KOPT-K1 (cell line): ENCODE data around the gene ESM1.
"Not testable (repeated sequence)": the region's sequence is repeated elsewhere in the genome, so short reads cannot be mapped to it uniquely, and the experiment has no call there.

Experiments
- H3K27ac ChIP-seq: fragments of 200-600 bp; sonication (generic); 2 replicates; pipeline ENCODE4 v1.5.1; 2016; ENCODE audit warnings: antibody characterized with exemption, mild to moderate bottlenecking, low read depth, low read length; ENCODE audit not compliant: poor library complexity, severe bottlenecking
- H3K36me3 ChIP-seq: fragments of 200-600 bp; sonication (generic); 2 replicates; pipeline ENCODE4 v1.5.1; 2017; ENCODE audit warnings: antibody characterized with exemption, mild to moderate bottlenecking, low read length, moderate library complexity; ENCODE audit not compliant: insufficient read depth
- H3K9me3 ChIP-seq: fragments of 200-600 bp; sonication (generic); 2 replicates; pipeline ENCODE4 v1.5.1; 2017; ENCODE audit warnings: antibody characterized with exemption, low read length, mild to moderate bottlenecking; ENCODE audit not compliant: insufficient read depth, poor library complexity, severe bottlenecking

ESM1 gene

GRCh38 chr5:54985301-54986268, at the start of gene ESM1:
TSS of gene ESM1 (minus strand) at chr5:54985593. CDS start at chr5:54985517, 76 bp downstream.
- H3K27ac ChIP-seq = no peak within 1 kb of the TSS

GRCh38 chr5:55033568-55033967, 48.2 kb upstream of the ESM1 start:
- peaks cover 5% of the 10 kb centered on the region for H3K9me3 ChIP-seq
- no peak overlapping the region for H3K27ac ChIP-seq
- H3K36me3 ChIP-seq = no peaks in the 10 kb centered on the region

More at GRCh38 chr5:54985301-54986268, at the start of gene ESM1:
- no peaks in the 10 kb centered on the region for H3K36me3 ChIP-seq
- no peaks in the 10 kb centered on the region for H3K9me3 ChIP-seq

DNA sequence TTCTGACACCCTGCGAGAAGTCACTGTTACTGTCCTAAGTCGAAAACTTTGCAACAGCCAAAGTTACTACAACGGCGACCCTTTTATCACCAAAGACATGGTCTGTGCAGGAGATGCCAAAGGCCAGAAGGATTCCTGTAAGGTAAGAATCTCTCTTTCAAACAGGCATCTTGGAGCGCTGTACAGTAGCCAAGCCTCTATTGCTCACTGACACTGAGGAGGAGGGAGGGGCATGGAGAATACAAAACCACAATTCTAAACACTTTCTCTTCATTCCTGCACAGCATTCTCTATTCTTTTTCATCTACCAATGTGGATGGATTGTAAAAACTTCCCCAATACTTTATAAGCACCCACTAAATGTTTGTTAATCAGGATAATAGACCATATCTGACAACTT, 46.1 kb upstream of the ESM1 start:
- H3K36me3 ChIP-seq = no peaks in the 10 kb centered on the region
- no peak overlapping the region for H3K27ac ChIP-seq

GRCh38 chr5:55030676-55031369, 45.4 kb upstream of the ESM1 start:
- H3K27ac ChIP-seq = no peak overlapping the region

More for the DNA sequence above, 46.1 kb upstream of the ESM1 start:
- peaks cover 5% of the 10 kb centered on the region for H3K9me3 ChIP-seq

DNA sequence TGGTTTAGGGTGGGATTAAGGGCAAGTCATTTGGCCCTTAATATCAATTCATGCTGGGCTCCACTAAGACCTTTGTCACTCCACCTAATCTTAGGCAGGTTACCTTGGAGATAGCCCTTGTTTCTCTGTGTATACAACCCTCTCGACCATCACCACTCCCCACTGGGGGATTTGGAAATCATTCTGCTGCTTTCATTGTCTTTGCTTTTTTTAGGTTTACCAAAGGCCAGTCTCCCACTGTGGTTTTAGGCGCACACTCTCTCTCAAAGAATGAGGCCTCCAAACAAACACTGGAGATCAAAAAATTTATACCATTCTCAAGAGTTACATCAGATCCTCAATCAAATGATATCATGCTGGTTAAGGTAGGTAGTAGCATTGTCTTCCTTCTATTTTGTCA, 44.8 kb upstream of the ESM1 start:
- Histone ChIP-seq H3K9me3 (peaks cover 5% of the 10 kb centered on the region), H3K27ac (no peak overlapping the region), H3K36me3 (no peaks in the 10 kb centered on the region)

More at GRCh38 chr5:55030676-55031369, 45.4 kb upstream of the ESM1 start:
- Histone ChIP-seq H3K9me3 (peaks cover 5% of the 10 kb centered on the region), H3K36me3 (no peaks in the 10 kb centered on the region)

DNA sequence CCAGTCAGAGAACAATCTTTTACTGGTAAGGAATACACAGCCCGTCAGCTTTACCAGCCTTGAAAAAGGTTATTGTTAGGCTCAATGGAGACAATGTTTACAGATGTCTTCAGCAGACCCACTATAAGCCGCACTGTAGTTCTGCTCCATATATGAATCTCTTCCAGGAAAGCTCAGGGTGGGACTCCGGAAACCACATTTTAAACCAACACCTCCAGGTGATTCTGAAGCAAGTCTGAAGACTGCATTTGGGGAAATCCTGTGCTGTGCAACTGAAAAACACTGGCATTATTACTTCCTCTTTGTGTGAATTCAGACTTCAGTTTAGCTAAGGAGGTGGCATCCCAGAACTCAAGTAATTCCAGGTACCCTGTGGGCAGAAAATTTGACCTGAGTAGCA, 42.2 kb upstream of the ESM1 start:
- Histone ChIP-seq H3K36me3 (no peaks in the 10 kb centered on the region), H3K9me3 (peaks cover 5% of the 10 kb centered on the region), H3K27ac (peak overlapping the region; percentile 38)

DNA sequence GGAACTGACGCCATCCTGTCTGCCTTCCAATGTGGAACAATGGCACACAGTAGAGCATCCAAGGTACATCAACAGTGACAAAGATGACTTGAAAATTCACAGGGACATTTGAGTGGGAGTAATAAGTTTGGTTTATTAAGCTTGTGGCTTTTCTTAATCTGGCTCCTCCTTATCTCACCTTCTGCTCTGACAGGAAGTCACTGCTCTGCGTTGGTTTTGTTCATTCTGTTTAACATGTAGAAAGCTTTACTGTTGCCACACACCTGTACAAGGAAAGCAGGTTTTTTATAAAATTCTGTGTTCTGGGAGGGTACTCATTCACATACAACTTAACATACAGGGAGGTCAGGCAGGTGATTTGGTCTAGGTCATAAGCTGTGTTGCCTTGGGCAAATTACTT, 37.1 kb upstream of the ESM1 start:
- Histone ChIP-seq H3K9me3 (no peaks in the 10 kb centered on the region), H3K27ac (no peak overlapping the region), H3K36me3 (no peaks in the 10 kb centered on the region)

DNA sequence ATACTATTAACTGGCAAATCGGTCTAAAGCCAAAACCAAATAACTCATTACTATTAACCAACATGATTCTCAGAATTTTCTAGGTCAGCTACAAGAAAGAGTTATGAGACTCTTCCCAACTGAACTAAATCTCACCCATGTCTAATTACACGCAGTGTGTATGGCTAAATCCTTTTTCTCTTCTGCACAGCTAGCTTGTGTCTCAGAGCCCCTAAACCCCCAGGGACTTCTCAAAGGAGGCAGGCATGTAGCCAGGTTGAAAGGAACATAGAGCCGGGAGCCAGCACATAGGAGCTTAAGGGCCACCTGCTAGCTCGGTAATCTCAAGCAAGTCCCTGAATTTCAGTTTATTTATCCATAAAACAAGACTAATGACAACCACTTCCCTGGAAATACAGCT, 36.4 kb upstream of the ESM1 start:
- H3K9me3 ChIP-seq = no peaks in the 10 kb centered on the region
- H3K36me3 ChIP-seq = no peaks in the 10 kb centered on the region
- H3K27ac ChIP-seq = no peak overlapping the region

DNA sequence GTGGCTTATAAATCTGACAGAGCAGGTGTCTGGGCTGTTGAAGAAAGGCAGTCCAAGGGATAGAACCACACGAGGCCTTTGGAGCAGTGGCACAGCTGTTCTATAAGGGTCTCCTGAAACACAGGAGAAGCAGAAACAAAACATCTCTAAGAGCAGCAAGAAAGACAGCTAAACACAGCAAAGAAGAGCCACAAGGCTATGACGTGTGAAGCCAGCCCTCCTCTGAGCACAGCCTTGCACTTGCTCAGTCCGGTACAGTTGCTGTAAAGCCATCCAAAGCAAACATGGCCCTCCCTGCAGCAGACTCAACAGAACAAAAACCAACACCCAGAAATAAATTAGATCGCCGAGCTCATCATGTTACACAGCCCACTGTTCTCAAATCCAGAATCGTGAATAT, 36.0 kb upstream of the ESM1 start:
- H3K27ac ChIP-seq = no peak overlapping the region

DNA sequence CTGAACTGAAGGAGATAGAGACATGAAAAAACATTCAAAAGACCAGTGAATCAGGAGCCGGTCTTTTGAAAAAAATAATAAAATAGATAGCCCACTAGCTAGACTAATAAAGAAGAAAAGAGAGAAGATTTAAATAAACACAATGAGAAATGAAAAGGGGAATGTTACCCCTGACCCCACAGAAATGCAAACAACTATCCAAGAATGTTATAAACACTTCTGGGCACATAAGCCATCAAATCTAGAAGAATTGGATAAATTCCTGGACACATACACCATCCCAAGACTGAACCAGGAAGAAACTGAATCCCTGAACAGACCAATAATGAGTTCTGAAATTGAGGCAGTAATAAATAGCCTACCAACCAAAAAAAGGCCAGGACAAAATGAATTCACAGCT, 24.8 kb upstream of the ESM1 start:
- H3K9me3 ChIP-seq = peaks cover 17% of the 10 kb centered on the region
- not testable (repeated sequence) for H3K36me3 ChIP-seq, H3K27ac ChIP-seq

More for the DNA sequence above, 36.0 kb upstream of the ESM1 start:
- H3K36me3 ChIP-seq = no peaks in the 10 kb centered on the region
- no peaks in the 10 kb centered on the region for H3K9me3 ChIP-seq

GRCh38 chr5:55004729-55005128, 19.3 kb upstream of the ESM1 start:
- Histone ChIP-seq H3K27ac (no peak overlapping the region), H3K36me3 (no peaks in the 10 kb centered on the region), H3K9me3 (peaks cover 6% of the 10 kb centered on the region)

DNA sequence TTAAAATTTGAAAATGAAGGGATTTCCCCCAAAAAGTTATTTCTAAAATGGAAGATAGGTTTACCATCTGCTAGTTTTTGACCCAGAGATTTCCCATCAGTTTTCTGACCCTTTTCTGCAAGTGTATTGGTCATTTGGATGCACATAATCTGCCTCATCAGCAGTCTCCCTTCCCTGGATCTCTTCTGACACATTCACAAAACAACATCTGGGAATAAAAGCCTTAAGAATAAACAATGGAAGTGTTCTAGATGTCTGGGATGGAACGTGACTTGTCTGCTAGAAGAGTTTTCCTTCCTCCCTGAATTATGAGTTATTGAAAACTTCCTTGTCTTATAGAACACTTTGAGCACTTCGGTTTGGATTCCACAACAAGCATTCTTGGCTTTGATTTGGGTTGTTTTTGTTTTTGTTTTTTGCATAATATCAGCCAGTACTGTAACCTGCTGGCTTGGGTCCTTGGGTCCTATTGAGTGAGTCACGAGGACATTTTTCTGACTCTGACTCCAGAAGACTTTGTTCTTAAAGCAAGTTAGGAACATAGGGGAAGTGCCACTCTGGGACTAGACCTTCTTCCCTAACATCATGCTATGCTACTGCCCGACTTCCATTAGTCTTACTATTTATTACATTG, 18.2 kb upstream of the ESM1 start:
- Histone ChIP-seq H3K9me3 (peaks cover 6% of the 10 kb centered on the region), H3K36me3 (no peaks in the 10 kb centered on the region), H3K27ac (no peak overlapping the region)

- H3K27ac ChIP-seq = peak overlapping the region; percentile 33
Observed at GRCh38 chr5:55002166-55002565, 16.8 kb upstream of the ESM1 start.

DNA sequence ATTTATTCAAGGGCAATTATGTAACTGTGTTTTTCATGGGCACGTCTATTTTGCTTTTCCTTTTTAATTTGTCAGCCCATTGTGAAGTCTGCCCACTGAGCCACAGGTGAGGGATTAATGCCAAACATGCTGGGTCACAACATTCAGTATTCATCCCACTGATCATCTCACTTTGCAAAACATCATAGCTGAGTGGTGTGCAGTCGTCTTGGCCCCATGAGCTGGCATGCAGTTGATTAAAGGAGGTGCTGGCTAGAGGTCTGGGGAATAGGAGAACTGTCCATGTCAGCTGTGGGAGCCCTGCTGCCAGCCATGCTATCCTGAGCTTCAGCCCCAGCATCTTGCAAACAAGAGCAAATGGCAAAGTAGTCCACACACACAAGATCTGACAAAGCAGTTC, 11.7 kb upstream of the ESM1 start:
- no peak overlapping the region for H3K27ac ChIP-seq
- no peaks in the 10 kb centered on the region for H3K36me3 ChIP-seq
- peaks cover under 1% of the 10 kb centered on the region for H3K9me3 ChIP-seq

More at GRCh38 chr5:55002166-55002565, 16.8 kb upstream of the ESM1 start:
- not testable (repeated sequence) for H3K36me3 ChIP-seq, H3K9me3 ChIP-seq

GRCh38 chr5:54996466-54996865, 11.1 kb upstream of the ESM1 start:
- Histone ChIP-seq H3K27ac (no peak overlapping the region), H3K9me3 (no peaks in the 10 kb centered on the region), H3K36me3 (no peaks in the 10 kb centered on the region)
